MG63 (cell line): ENCODE results near the gene OR2B2. TPM values are rescaled to one million over a fixed set of nuclear protein-coding genes. Genes with fewer than 3 reads are reported as not detected.
"Not testable (repeated sequence)": the region's sequence is repeated elsewhere in the genome, so short reads cannot be mapped to it uniquely, and the experiment has no call there.

Experiments used
- DNase-seq: peaks from one replicate; pipeline ENCODE4 v3.0.0-alpha.2; 2020
- H3K27me3 ChIP-seq: fragments of 250-450 bp; sonication (Bioruptor Pico); 2 replicates; pipeline ENCODE4 v1.5.1; 2020; ENCODE audit warnings: mild to moderate bottlenecking, moderate library complexity
- H3K36me3 ChIP-seq: fragments of 250-450 bp; sonication (Bioruptor Pico); 2 replicates; pipeline ENCODE4 v1.5.1; 2020; ENCODE audit warnings: mild to moderate bottlenecking, moderate library complexity
- H3K4me3 ChIP-seq: fragments of 250-450 bp; sonication (Bioruptor Pico); 2 replicates; pipeline ENCODE4 v1.5.1; 2020; ENCODE audit warnings: mild to moderate bottlenecking, moderate library complexity
- H3K9me3 ChIP-seq: fragments of 250-450 bp; sonication (Bioruptor Pico); 2 replicates; pipeline ENCODE4 v1.5.1; 2020; ENCODE audit warnings: mild to moderate bottlenecking, moderate library complexity
- total RNA-seq: library from RNA; depleted of rRNA; stranded (reverse); fragments of >200 nt; shearing (Covaris generic); gene quantifications from 2 replicates; pipeline ENCODE4 v1.2.3, GENCODE V29; 2014; ENCODE audit warnings: low replicate concordance; rRNA removed

OR2B2 gene
- total RNA-seq, result not detected in 2 replicates

DNA sequence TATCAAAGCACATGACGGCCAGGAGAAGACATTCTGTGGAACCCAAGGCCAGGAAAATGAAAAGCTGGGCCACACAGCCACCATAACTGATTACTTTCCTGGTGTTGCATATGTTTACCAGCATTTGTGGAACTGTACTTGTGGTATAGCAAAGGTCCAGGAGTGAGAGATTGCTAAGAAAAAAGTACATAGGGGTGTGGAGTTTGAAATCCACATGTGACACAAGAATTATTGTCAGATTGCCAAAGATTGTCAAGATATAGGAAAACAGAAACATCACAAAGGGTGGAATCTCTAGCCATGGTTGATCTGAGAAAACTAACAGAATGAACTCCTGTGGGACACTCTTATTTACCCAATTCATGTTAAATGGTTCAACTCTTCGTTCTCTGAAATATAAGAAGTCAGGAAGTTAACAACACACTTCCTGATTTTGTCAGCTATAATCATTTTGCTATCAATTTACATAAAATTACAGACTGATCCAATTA is at the start of gene OR2B2:
OR2B2 (minus strand) TSS at position 441 of the 491 bp plus-strand sequence; CDS start at position 364, 77 bp downstream.
- Histone ChIP-seq H3K36me3 (no peaks in the 10 kb centered on the region), H3K27me3 (peaks cover 11% of the 10 kb centered on the region), H3K4me3 (no peak within 1 kb of the TSS), H3K9me3 (no peaks in the 10 kb centered on the region)
- no peak for DNase-seq

DNA sequence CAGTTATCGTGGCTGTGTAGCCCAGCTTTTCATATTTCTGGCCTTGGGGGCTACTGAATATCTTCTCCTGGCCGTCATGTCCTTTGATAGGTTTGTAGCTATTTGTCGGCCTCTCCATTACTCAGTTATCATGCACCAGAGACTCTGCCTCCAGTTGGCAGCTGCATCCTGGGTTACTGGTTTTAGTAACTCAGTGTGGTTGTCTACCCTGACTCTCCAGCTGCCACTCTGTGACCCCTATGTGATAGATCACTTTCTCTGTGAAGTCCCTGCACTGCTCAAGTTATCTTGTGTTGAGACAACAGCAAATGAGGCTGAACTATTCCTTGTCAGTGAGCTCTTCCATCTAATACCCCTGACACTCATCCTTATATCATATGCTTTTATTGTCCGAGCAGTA is 45.3 kb upstream of the OR2B2 start:
- no peak for DNase-seq
- Histone ChIP-seq H3K9me3 (no peaks in the 10 kb centered on the region), H3K36me3 (no peaks in the 10 kb centered on the region), H3K4me3 (no peak overlapping the region), H3K27me3 (peaks cover 6% of the 10 kb centered on the region; the same call in 1 of the 2 replicates)

DNA sequence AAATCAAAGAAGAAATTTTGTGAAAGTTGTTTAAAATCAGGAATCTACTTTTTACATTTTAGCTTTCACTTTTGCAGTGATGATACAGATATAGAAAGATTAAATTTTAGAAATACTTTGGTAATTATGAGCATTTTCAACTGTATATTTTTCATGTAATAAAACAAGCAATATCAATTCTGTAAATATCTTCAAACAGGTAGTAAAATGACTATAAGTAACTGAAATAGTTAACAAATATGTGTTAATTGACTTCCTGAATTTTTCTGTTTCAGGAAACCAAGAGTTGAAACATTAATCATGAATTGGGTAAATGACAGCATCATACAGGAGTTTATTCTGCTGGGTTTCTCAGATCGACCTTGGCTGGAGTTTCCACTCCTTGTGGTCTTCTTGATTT is 44.7 kb upstream of the OR2B2 start, which contains the start of gene OR2B6:
OR2B6 (plus strand) TSS at position 301 of the 400 bp plus-strand sequence; CDS start at position 301, 0 bp downstream.
- Histone ChIP-seq H3K36me3 (no peaks in the 10 kb centered on the region), H3K27me3 (peaks cover 6% of the 10 kb centered on the region; the same call in 1 of the 2 replicates), H3K4me3 (no peak within 1 kb of the TSS), H3K9me3 (no peaks in the 10 kb centered on the region)
- no peak for DNase-seq

DNA sequence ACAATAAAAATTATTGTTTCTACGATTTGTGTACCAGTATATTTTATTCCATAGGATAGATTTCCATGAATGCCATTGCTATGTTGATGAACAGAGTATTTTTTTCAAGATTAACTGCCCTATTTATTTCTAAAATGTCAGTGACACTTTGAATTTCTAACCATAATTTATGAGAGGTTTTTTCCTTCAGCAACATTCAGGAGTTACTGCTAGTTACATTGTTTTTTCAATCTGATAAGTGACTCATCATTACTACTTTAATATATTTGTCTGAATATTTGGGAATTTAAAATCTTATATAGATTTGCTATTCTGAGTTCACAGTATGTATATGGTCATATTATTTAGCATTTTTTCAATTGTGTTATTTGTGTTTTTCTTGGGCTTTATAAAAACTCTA is 38.8 kb upstream of the OR2B2 start:
- Histone ChIP-seq H3K27me3 (peaks cover 8% of the 10 kb centered on the region), H3K9me3 (no peaks in the 10 kb centered on the region; the same call in 1 of the 2 replicates), H3K4me3 (no peak overlapping the region), H3K36me3 (no peaks in the 10 kb centered on the region)
- DNase-seq, result no peak

DNA sequence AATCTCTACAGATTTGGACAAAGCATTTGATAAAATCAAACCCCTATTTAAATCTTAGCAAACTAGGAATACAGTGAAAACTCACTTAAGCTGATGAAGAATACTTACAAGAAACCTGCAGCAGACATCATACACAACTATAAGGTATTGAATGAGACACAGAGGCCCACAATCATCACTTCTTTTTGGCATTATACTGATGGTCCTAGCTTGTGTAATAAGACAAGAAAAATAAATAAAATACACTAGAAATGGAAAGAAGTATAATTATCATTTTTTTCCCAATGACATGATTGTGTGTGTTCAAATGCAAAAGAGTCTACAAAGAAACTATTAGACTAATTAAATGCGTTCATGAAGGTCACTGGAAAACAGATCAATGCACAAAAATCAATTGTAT is 36.0 kb upstream of the OR2B2 start:
- H3K4me3 ChIP-seq, result no peak overlapping the region
- H3K36me3 ChIP-seq, result no peaks in the 10 kb centered on the region
- H3K9me3 ChIP-seq, result no peaks in the 10 kb centered on the region; the same call in 1 of the 2 replicates
- no peak for DNase-seq
- H3K27me3 ChIP-seq, result peaks cover 5% of the 10 kb centered on the region

DNA sequence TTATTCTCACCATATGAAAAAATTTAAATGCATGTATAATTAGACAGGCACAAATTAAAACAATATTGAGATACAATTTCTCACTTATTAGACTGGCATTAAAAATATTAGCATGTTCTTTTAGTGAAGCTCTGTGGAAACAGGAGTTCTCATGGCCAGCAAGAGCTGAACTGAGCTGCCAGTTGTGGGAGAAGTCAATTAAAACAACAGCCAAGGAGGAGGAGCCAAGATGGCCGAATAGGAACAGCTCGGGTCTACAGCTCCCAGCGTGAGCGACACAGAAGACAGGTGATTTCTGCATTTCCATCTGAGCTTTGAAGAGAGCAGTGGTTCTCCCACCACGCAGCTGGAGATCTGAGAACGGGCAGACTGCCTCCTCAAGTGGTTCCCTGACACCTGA is 30.9 kb upstream of the OR2B2 start:
- not testable (repeated sequence) for H3K4me3 ChIP-seq, H3K9me3 ChIP-seq, DNase-seq, H3K36me3 ChIP-seq
- peaks cover 37% of the 10 kb centered on the region for H3K27me3 ChIP-seq

DNA sequence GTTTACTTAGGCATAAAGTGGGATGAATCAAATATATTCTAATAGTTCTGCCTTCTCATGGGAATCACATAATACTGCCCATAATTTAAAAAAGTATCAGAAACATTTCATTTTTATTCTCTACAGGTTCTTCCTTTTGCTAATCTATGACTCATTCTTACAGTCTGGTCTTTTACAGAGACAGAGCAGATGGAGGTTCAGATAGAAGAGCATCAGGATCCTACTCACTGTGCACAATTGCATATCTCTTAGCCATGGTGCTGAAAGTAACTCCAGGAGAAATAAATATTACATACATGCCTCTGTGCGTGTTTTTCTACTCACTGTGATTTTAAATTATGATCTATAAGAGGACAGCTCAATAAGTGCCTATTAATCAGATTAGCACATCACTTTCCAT is 28.6 kb upstream of the OR2B2 start:
- peaks cover 47% of the 10 kb centered on the region for H3K27me3 ChIP-seq
- H3K36me3 ChIP-seq, result no peaks in the 10 kb centered on the region
- DNase-seq, result no peak
- H3K9me3 ChIP-seq, result 0 out of 2 replicates have a peak, but pooled peaks cover 2% of the 10 kb centered on the region
- H3K4me3 ChIP-seq, result no peak overlapping the region

DNA sequence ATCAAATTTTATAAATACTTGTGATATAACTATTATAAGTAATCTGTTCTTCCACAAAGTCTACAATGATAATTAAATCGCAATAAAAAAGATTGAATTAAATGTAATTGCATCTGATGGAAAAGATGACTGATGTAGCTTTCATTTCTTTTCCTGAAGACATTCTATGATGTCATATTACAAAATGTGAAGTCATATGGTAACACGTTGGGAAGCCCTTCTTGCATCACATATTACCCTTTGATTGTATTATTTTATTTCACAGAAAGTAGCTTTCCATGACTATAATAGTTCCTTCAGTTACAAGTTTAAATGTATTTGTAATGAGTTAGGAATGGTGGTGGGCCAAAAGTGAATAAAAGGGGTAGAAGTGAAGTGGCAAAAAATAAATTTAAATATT is 19.0 kb upstream of the OR2B2 start:
- Histone ChIP-seq H3K27me3 (peaks cover 27% of the 10 kb centered on the region), H3K4me3 (no peak overlapping the region), H3K36me3 (no peaks in the 10 kb centered on the region), H3K9me3 (no peaks in the 10 kb centered on the region)
- DNase-seq, result no peak

DNA sequence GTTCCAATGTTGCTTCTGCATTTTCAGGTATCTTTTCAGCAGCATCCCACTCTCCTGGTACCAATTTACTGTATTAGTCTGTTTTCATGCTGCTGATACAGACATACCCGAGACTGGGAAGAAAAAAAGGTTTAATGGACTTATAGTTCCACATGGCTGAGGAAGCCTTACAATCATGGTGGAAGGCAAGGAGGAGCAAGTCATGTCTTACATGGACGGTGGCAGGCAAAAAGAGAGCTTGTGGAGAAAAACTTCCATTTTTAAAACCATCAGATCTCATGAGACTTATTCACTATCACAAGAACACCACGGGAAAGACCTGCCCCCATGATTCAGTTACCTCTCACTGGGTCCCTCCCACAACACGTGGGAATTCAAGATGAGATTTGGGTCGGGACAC is 17.7 kb upstream of the OR2B2 start:
- peaks cover 16% of the 10 kb centered on the region for H3K27me3 ChIP-seq
- not testable (repeated sequence) for H3K36me3 ChIP-seq, H3K9me3 ChIP-seq, DNase-seq, H3K4me3 ChIP-seq

DNA sequence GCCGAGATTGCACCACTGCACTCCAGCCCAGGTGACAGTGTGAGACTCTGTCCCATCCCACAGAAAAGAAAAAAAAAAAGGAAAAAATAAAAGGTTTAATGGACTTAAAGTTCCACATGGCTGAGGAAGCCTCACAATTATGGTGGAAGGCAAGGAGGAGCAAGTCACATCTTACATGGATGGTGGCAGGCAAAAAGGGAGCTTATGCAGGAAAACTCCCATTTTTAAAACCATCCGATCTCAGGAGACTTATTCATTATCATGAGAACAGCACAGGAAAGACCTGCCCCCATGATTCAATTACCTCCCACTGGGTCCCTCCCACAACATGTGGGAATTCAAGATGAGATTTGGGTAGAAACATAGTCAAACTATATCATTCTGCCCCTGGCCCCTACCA is 15.8 kb upstream of the OR2B2 start:
- H3K9me3 ChIP-seq, H3K4me3 ChIP-seq, DNase-seq, H3K36me3 ChIP-seq, H3K27me3 ChIP-seq: not testable (repeated sequence)

DNA sequence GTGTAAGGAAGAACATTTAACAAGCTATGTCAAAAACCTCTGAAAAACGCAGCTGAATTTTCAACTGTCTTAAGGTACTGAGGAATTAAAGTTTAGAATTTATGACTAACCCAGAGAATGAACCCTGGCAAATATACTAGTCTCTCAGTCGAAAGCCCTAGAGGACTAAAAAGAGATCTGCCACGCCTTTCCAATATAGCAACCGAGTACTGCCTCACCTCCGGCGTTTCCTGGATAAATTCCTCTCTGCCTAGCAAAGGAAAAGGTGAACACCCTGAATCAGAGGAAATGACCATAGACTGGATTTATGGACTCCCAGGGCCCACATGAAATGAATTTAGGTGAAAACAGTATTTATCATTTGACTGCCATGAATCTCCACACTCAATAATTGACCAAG is 12.0 kb upstream of the OR2B2 start:
- peaks cover 11% of the 10 kb centered on the region for H3K27me3 ChIP-seq
- DNase-seq, result no peak
- H3K9me3 ChIP-seq, result no peaks in the 10 kb centered on the region
- no peaks in the 10 kb centered on the region for H3K36me3 ChIP-seq
- H3K4me3 ChIP-seq, result no peak overlapping the region

DNA sequence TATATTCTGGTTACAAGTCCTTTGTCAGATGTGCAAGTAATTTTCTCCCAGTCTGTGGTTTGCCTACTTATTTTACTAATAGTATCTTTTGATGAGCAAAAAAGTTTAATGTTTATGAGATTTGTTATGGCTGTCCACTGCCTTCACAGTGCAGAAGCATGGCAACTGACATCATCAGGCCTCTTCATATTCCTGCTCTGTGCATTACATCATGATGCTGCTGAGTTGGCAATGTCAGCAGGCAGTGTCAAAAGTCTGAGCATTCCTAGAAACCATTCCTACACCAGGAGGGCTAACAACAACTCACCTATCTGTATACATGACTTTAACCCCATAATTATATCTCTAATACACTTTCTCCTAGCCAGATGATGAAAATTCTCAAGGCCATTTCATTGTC is 10.8 kb upstream of the OR2B2 start:
- Histone ChIP-seq H3K4me3 (no peak overlapping the region), H3K9me3 (no peaks in the 10 kb centered on the region), H3K27me3 (peaks cover 16% of the 10 kb centered on the region), H3K36me3 (no peaks in the 10 kb centered on the region)
- no peak for DNase-seq

DNA sequence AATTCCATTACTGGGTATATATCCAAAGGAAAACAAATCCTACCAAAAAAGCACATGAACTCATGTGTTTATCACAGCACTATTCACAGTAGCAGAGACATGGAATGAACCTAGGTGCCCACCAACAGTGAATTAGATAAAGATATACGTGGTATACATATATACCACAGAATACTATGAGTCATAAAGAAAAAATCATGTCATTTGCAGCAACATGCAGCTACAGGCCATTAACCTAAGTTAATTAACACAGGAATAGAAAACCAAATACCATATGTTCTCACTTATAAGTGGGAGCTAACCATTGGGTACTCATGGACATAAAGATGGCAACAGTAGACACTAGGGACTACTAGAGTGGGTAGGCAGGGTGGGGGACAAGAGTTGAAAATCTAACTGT is 4.2 kb downstream of the OR2B2 start:
- Histone ChIP-seq H3K36me3 (no peaks in the 10 kb centered on the region), H3K9me3 (no peaks in the 10 kb centered on the region), H3K27me3 (peaks cover 2% of the 10 kb centered on the region), H3K4me3 (no peak overlapping the region)
- no peak for DNase-seq

DNA sequence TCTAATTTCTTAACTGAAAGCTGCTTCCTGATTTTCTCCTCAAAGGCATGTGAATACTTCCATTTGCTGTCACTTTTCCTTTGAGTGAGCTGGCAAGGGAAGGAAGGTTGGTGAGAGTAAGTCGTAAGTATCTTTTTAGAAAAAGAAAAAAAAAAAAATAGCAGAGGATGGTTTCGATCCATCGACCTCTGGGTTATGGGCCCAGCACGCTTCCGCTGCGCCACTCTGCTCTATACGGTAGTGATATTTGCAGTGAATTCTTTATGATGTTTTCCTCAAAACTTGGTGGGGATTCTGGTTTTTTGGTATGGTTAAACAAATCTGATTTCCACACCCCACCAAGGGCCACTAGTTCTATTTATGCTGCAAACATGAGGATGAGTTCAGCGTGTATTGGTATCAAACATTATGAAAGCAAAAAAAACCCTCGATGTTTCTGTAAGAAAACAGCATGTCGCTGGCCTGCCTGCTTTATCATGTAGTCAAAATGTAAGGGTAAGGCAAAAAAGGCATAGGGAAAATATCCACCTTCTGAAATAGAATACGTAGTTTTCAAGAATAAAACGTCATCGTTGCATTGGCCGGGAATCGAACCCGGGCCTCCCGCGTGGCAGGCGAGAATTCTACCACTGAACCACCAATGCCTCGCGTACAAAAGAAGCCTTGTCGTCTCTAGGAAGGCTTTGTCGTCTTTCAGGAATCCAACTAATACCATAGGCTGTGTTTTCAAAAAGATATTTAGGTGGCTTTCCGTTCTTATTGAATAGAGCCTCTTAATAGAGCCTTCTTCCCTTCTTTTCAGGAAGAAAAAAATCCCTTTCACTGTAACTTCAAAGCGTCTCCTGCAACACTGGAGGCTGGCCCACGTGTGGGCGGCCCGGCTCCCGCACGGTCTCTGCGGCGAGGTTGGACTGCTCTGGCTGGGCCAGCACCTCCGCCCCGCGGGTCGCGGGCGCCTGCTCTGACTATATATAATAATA is 9.6 kb downstream of the OR2B2 start:
- peak overlapping the region; percentile 70 for H3K4me3 ChIP-seq
- no peaks in the 10 kb centered on the region for H3K9me3 ChIP-seq
- peak; percentile 93 for DNase-seq
- H3K36me3 ChIP-seq, result no peaks in the 10 kb centered on the region
- H3K27me3 ChIP-seq, result no peaks in the 10 kb centered on the region

DNA sequence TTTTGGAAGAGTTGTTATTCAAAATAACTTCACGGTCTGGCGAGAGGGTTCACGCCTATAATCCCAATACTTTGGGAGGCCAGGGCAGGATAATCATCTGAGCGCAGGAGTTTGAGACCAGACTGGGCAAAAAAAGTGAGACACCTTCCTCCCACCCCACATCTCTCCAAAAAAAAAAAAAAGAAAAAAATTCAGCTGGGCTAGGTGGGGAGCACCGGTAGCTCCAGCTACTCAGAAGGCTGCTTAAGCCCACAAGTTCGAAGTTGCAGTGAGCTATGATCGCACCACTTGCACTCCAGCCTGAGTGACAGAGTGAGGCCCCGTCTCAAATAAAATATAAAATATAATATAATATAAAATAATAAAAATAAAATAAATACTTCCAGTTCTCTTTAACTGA is 10.4 kb downstream of the OR2B2 start:
- no peaks in the 10 kb centered on the region for H3K27me3 ChIP-seq
- no peaks in the 10 kb centered on the region for H3K9me3 ChIP-seq
- no peaks in the 10 kb centered on the region for H3K36me3 ChIP-seq
- peak overlapping the region; percentile 70 for H3K4me3 ChIP-seq
- DNase-seq, result peak; percentile 34

DNA sequence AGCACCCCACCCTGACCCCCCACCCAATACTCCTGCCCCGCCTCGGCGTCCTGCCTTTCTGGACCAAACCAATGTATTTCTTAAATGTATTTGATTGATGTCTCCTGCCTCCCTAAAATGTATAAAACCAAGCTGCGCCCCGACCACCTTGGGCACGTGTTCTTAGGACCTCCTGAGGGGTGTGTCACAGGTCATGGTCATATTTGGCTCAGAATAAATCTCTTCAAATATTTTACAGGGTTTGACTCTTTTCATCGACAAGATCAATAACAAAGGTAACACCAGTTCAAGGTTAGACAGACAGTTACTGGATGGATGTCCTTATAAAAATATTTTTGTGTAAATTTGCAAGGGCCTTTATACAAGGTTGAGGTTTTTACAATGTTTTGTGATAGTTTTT is 12.0 kb downstream of the OR2B2 start:
- not testable (repeated sequence) for H3K4me3 ChIP-seq, DNase-seq, H3K9me3 ChIP-seq, H3K27me3 ChIP-seq, H3K36me3 ChIP-seq

DNA sequence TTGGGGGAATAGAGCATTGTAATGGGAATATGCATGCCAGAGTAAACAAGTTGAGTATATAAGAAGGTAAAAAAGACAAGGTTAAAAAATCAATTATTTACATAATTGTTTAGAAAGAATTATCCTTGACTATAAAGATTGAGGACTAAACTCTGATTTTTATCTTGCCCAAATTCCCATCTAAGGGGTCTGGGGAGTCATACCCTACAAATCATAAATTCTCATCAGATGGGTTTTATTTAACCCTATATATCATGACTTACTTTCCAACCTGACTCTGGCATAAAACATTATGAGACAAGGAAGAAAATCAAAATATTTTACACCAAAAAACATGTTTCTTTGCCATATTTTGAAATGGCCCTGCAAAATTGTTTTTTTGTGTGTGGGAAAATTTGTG is 12.7 kb downstream of the OR2B2 start:
- Histone ChIP-seq H3K36me3 (peaks cover 3% of the 10 kb centered on the region), H3K27me3 (no peaks in the 10 kb centered on the region), H3K9me3 (no peaks in the 10 kb centered on the region), H3K4me3 (no peak overlapping the region)
- DNase-seq, result no peak
